ENCODE measurements around the gene CNTN2.

CNTN2 gene

DNA sequence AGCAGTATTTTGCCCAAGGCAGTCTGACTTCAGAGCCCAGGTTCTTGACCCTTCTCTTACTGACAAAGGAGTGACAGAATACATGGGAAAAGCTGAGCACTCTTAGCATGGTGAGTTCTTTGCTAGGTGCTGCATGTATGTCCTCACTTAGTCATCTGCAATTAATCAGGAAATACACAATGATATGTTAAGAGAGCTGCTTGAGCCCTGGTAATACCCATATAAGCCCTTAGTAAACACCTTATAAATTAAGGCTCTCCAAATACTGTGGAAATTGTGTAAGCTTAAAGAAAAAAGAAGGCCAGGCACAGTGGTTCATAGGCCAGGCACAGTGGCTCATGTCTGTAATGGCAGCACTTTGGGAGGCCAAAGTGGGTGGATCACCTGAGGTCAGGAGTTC is 55.2 kb downstream of the CNTN2 start:
- Histone ChIP-seq H3K36me3 (replicated peaks; ENCODE audit: insufficient read depth, low read length) (peaks cover 29% of the 10 kb centered on the region), H3K4me2 (ENCODE audit: low read depth, low read length) (no peak overlapping the region), H3K9ac (ENCODE audit: low read length) (no peak overlapping the region), H3K4me3 (ENCODE audit: low read length) (no peak overlapping the region), H3K79me2 (ENCODE audit: low read length) (no peaks in the 10 kb centered on the region), H3K9me2 (replicated peaks; ENCODE audit: insufficient read depth, low read length) (no peaks in the 10 kb centered on the region), H3K9me3 (replicated peaks; ENCODE audit: insufficient read depth, low read length) (no peaks in the 10 kb centered on the region), H4K20me1 (ENCODE audit: insufficient read depth, low read length) (no peaks in the 10 kb centered on the region), H3K27ac (ENCODE audit: low read length) (no peak overlapping the region), H3F3A (ENCODE audit: insufficient read depth, low read length) (no peaks in the 10 kb centered on the region), H3K27me3 (replicated peaks; ENCODE audit: insufficient read depth, low read length) (no peaks in the 10 kb centered on the region), H2AFZ (ENCODE audit: low read length) (no peak overlapping the region), H3K4me1 (ENCODE audit: low read length) (no peaks in the 10 kb centered on the region)
- DNase-seq, result no peak
- TF ChIP-seq EZH2phosphoT487 (IDR thresholded peaks at IDR 0.05; ENCODE audit: low read length), result no peak
- no peak for TF ChIP-seq CTCF (IDR thresholded peaks at IDR 0.05; ENCODE audit: low read length)
- no peak for TF ChIP-seq EZH2 (optimal IDR thresholded peaks at IDR 0.05; ENCODE audit: low read depth, low read length)

DNA sequence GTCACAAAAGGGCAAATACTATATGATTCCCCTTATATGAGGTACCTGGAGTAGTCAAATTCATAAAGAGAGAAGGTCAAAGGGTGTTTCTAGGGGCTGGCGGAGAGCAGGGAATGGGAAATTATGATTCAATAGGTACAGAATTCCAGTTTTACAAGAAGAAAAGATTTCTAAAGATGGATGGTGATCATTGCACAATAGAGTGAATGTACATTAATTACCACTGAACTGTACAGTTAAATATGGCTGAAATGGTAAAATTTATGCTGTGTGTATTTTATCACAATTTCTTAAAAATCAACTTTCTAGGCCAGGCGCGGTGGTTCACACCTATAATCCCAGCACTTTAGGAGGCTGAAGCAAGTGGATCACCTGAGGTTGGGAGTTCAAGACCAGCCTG is 59.4 kb downstream of the CNTN2 start:
- no peak overlapping the region for H3K4me2 ChIP-seq (ENCODE audit: low read depth, low read length)
- DNase-seq, result no peak
- H3K9ac ChIP-seq (ENCODE audit: low read length), result no peak overlapping the region
- H3K79me2 ChIP-seq (ENCODE audit: low read length), result peaks cover 5% of the 10 kb centered on the region
- H3K9me3 ChIP-seq (replicated peaks; ENCODE audit: insufficient read depth, low read length), result no peaks in the 10 kb centered on the region
- H3K27me3 ChIP-seq (replicated peaks; ENCODE audit: insufficient read depth, low read length), result no peaks in the 10 kb centered on the region
- TF ChIP-seq CTCF (IDR thresholded peaks at IDR 0.05; ENCODE audit: low read length), result no peak
- no peak for TF ChIP-seq EZH2 (optimal IDR thresholded peaks at IDR 0.05; ENCODE audit: low read depth, low read length)
- no peak for TF ChIP-seq EZH2phosphoT487 (IDR thresholded peaks at IDR 0.05; ENCODE audit: low read length)
- H3K27ac ChIP-seq (ENCODE audit: low read length), result no peak overlapping the region
- no peaks in the 10 kb centered on the region for H3F3A ChIP-seq (ENCODE audit: insufficient read depth, low read length)
- H3K36me3 ChIP-seq (replicated peaks; ENCODE audit: insufficient read depth, low read length), result peaks cover 26% of the 10 kb centered on the region
- H3K4me1 ChIP-seq (ENCODE audit: low read length), result no peaks in the 10 kb centered on the region
- no peaks in the 10 kb centered on the region for H3K9me2 ChIP-seq (replicated peaks; ENCODE audit: insufficient read depth, low read length)
- H2AFZ ChIP-seq (ENCODE audit: low read length), result no peak overlapping the region
- H4K20me1 ChIP-seq (ENCODE audit: insufficient read depth, low read length), result no peaks in the 10 kb centered on the region
- no peak overlapping the region for H3K4me3 ChIP-seq (ENCODE audit: low read length)

- no peak overlapping the region for H3K9ac ChIP-seq (ENCODE audit: low read length)
- no peak overlapping the region for H3K27ac ChIP-seq (ENCODE audit: low read length)
- H3K79me2 ChIP-seq (ENCODE audit: low read length), result peaks cover 5% of the 10 kb centered on the region
- no peak overlapping the region for H2AFZ ChIP-seq (ENCODE audit: low read length)
- H3K4me1 ChIP-seq (ENCODE audit: low read length), result no peaks in the 10 kb centered on the region
- H3F3A ChIP-seq (ENCODE audit: insufficient read depth, low read length), result no peaks in the 10 kb centered on the region
- no peak overlapping the region for H3K4me3 ChIP-seq (ENCODE audit: low read length)
- TF ChIP-seq CTCF (IDR thresholded peaks at IDR 0.05; ENCODE audit: low read length), result no peak
- TF ChIP-seq EZH2 (optimal IDR thresholded peaks at IDR 0.05; ENCODE audit: low read depth, low read length), result no peak
- H3K27me3 ChIP-seq (replicated peaks; ENCODE audit: insufficient read depth, low read length), result no peaks in the 10 kb centered on the region
- no peaks in the 10 kb centered on the region for H4K20me1 ChIP-seq (ENCODE audit: insufficient read depth, low read length)
- H3K36me3 ChIP-seq (replicated peaks; ENCODE audit: insufficient read depth, low read length), result 0 out of 2 replicates have a peak, but pooled peaks cover 15% of the 10 kb centered on the region
- H3K9me3 ChIP-seq (replicated peaks; ENCODE audit: insufficient read depth, low read length), result no peaks in the 10 kb centered on the region
- no peaks in the 10 kb centered on the region for H3K9me2 ChIP-seq (replicated peaks; ENCODE audit: insufficient read depth, low read length)
- H3K4me2 ChIP-seq (ENCODE audit: low read depth, low read length), result no peak overlapping the region
- no peak for DNase-seq
Measured at GRCh38 chr1:205107327-205107726, 64.3 kb downstream of the CNTN2 start.

Measured in MM.1S (cell line).